Stimulated activated CD4-positive, alpha-beta T cell treated with anti-CD3 and anti-CD28 coated beads, Interleukin-1b, Interleukin-23, amount 100 ng/mL, for 24 hours (primary cell): Measurements from ENCODE around the gene IL36RN.

Experiments
- DNase-seq, 4 experiments: peaks; one replicate each; pipeline ENCODE4 v3.0.0-alpha.2; 2020; ENCODE audit warnings: low read depth in 4 of 4, low spot score in 1 of 4

Gene IL36RN

GRCh38 chr2:113058998-113059960 is at the start of gene IL36RN:
IL36RN (plus strand) TSS chr2:113059198; CDS start chr2:113059439, 241 bp downstream.
- no peak for DNase-seq

DNA sequence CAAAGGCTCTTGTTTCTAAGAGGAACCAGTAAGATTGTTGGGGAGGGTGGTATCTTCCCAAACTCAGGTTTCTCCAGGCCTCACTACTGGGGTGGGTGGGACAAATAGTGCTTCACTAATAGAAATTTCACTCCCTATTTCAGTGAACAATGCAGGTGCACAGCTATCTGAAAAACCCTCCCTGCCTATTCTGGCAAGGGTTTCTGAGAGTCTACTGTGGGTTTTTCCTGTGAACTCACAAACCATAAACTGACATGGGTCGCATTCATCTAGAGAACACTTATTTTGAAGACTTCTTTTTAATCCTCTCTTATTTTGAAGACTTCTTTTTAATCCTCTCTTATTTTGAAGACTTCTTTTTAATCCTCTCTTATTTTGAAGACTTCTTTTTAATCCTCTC is 49.4 kb upstream of the IL36RN start:
- no peak for DNase-seq

- no peak for DNase-seq
These were observed 48.9 kb upstream of the IL36RN start for GRCh38 chr2:113010088-113010487.

DNA sequence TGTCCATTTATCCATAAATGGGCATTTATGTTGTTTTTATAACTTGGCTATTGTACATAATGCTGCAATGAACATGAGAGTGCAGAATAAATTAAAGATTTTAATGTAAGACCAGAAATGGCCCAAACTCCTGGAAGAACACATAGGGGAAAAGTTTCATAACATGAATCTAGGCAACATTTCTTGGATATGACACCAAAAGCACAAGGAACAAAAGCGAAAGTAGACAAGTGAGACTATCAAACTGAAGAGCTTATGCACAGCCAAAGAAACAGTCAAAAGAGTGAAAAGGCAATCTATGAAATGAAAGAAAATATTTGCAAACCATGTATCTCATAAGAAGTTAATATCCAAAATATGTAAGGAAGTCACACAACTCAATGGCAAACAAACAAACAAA is 47.9 kb upstream of the IL36RN start:
- DNase-seq, result no peak

- no peak for DNase-seq
These were observed 46.3 kb upstream of the IL36RN start for GRCh38 chr2:113012436-113013335.

- DNase-seq, result no peak
These were observed 45.7 kb upstream of the IL36RN start for GRCh38 chr2:113013336-113013661.

DNA sequence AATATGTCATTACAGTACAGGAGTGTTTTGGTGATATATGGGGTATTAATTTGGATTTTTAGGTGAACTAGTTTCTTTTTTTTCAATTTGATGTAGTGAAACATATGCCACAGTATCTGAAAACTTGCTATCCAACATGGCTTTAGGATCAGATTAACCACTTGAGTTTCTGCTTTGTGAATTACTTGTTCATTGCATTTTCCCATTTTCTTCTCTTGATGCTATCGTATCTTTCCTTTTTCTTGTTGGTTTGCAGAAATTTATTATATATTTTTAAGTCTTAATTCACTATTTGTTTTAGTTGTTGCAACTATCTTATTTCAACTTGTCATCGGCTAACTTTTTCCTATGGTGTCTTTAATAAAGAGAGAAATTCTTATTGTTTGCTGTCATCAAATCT is 44.9 kb upstream of the IL36RN start:
- no peak for DNase-seq

DNA sequence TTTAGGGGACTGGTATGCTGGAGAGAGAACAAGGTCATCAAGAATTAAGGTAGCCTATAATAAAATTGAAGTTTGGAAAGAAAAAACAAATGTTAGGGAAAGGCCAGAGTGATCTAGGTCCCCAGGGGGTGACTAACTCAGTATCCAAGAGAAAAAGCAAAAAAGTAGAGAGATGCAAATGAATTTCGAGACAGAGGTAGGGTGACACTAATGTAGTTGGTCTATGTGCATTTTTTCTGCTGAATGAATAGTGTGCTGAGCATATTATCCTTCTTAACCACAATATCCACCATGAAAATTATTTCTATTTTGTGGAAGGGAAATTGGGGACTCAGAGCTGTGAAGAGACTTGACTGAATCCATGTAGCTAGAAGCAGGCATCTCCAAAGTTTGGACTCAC is 44.0 kb upstream of the IL36RN start:
- DNase-seq, result no peak

DNA sequence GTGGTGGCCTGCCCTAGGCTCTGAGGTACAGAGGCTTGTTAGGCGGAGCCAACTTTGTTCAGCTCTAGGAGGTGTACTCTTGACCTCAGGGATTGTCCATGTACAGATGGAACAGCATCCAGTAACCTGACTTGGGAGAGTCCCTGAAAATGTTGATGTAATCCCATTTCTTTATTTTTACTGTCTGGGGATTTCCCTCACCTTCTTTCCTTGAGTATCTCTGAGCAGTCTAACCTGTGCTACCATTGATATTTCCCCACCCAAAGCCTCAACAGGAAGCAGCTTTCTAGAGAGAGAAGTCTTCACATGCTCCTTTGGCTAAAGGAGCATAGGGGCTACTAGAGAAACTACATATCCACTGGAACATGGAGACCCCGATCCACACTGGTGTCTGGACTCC is 43.3 kb upstream of the IL36RN start:
- DNase-seq, result no peak

GRCh38 chr2:113018509-113018908 is 40.5 kb upstream of the IL36RN start:
- DNase-seq, result no peak

- no peak for DNase-seq
These were observed 37.7 kb upstream of the IL36RN start for GRCh38 chr2:113021312-113021711.

GRCh38 chr2:113024764-113025163 is 34.2 kb upstream of the IL36RN start:
- no peak for DNase-seq

DNA sequence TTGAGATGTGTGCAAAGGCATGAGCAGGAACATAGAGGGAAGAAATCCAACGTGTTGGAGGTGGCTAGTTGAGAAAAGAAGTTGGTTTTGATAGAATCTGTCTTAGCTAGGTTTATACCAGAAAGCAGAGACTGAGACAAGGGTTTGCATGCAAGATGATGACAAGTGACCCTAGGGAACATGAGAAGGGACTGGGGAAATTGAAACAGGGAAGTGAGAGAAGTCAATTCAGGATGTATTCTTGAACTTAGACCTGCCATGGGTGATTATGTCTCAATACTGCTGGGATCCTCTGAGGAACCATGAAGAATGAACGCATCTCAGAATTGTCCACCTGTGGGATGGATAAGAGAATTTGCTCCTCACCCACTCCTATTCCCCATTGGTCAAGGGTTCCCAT is 33.3 kb upstream of the IL36RN start:
- no peak for DNase-seq

- no peak for DNase-seq
These were observed 31.3 kb upstream of the IL36RN start for GRCh38 chr2:113027691-113028090.

- DNase-seq, result no peak
These were observed 30.9 kb upstream of the IL36RN start for GRCh38 chr2:113028112-113028511.

DNA sequence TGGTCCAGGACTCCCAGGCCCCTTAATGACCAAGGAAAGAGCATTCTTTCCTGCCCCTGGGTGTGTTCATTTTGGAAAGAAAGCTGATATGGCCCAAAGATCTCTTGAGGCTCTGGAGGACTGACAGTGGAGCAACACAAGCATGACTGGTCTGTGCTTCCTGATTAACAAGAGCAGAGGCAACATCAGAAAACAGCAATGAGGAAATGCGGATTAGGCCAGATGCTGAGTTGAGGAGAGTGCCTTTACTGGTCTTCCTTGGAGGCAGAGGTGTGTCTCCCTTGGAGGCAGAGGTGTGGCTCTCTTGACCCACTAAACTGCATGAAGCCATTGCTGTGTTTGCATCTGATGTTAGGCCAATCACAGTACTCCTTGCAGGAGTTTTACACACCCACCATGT is 26.3 kb upstream of the IL36RN start:
- no peak for DNase-seq

- no peak for DNase-seq
These were observed 25.0 kb upstream of the IL36RN start for GRCh38 chr2:113034016-113034415.

GRCh38 chr2:113036763-113037162 is 22.2 kb upstream of the IL36RN start:
- no peak for DNase-seq

DNA sequence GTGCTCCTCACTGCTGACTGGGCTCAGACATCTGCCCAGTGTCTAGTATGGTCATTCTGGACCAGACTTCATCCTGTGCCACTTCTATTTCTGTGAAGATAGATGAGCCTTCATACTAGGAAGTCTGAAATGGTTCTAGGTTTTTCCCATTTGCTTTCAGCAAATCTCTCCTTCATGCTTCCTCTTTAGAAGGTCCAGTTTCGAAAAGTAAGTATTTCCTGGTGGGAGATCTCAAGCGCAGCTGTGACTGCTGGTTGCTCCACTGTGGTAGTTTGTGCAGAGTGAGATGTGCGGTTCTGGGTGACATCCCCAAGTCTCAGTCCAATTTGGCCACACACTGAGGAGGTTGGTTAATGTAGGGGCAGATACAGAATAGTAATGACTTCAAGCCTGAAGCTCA is 20.7 kb upstream of the IL36RN start:
- DNase-seq, result no peak

- DNase-seq, result no peak
These were observed 19.8 kb upstream of the IL36RN start for GRCh38 chr2:113039158-113039557.

- no peak for DNase-seq
These were observed 19.3 kb upstream of the IL36RN start for GRCh38 chr2:113039719-113040118.

- DNase-seq, result no peak
These were observed 17.1 kb upstream of the IL36RN start for GRCh38 chr2:113041871-113042270.
